ENCODE data around the gene C16orf95.

Gene C16orf95

GRCh38 chr16:87319011-87319410, 1.8 kb upstream of the C16orf95 start:
- no peak for DNase-seq (ENCODE audit: low spot score)
- TF ChIP-seq CTCF (IDR thresholded peaks at IDR 0.05; ENCODE audit: extremely low read depth, missing control alignments): no peak

GRCh38 chr16:87317750-87318644, 805 bp upstream of the C16orf95 start:
- DNase-seq (ENCODE audit: low spot score): peak; percentile 65
- no peak for TF ChIP-seq CTCF (IDR thresholded peaks at IDR 0.05; ENCODE audit: extremely low read depth, missing control alignments)

GRCh38 chr16:87316450-87316922, 706 bp downstream of the C16orf95 start:
- no peak for DNase-seq (ENCODE audit: low spot score)
- no peak for TF ChIP-seq CTCF (IDR thresholded peaks at IDR 0.05; ENCODE audit: extremely low read depth, missing control alignments)

- no peak for TF ChIP-seq CTCF (IDR thresholded peaks at IDR 0.05; ENCODE audit: extremely low read depth, missing control alignments)
- DNase-seq (ENCODE audit: low spot score): no peak
Observed at GRCh38 chr16:87314990-87315420, 2.2 kb downstream of the C16orf95 start.

GRCh38 chr16:87312008-87312407, 5.2 kb downstream of the C16orf95 start:
- DNase-seq (ENCODE audit: low spot score): no peak
- TF ChIP-seq CTCF (IDR thresholded peaks at IDR 0.05; ENCODE audit: extremely low read depth, missing control alignments): no peak

- no peak for DNase-seq (ENCODE audit: low spot score)
- TF ChIP-seq CTCF (IDR thresholded peaks at IDR 0.05; ENCODE audit: extremely low read depth, missing control alignments): no peak
Observed at GRCh38 chr16:87311387-87311786, 5.8 kb downstream of the C16orf95 start.

GRCh38 chr16:87310610-87311009, 6.6 kb downstream of the C16orf95 start:
- TF ChIP-seq CTCF (IDR thresholded peaks at IDR 0.05; ENCODE audit: extremely low read depth, missing control alignments): no peak
- no peak for DNase-seq (ENCODE audit: low spot score)
